ENCODE data around the gene RAD51B. TPM values are rescaled to one million over a fixed set of nuclear protein-coding genes. Genes with fewer than 3 reads are reported as not detected.

RAD51B gene
- total RNA-seq, 1 experiment from 2014 or later: 16.7 TPM

- H4K91ac ChIP-seq (ENCODE audit: insufficient read length, low read depth, low read length): no peak overlapping the region
- H3K27me3 ChIP-seq (ENCODE audit: insufficient read depth, low read length): no peaks in the 10 kb centered on the region
- H3K4me3 Mint-ChIP-seq: no peak overlapping the region
- no peaks in the 10 kb centered on the region for H4K20me1 ChIP-seq (ENCODE audit: control insufficient read depth, insufficient read depth, insufficient read length)
- H2BK15ac ChIP-seq (ENCODE audit: low read depth, low read length): no peak overlapping the region
- no peak overlapping the region for H3K56ac ChIP-seq (ENCODE audit: insufficient read length, low read depth, low read length)
- H3K4ac ChIP-seq (ENCODE audit: low read depth, low read length): no peak overlapping the region
- no peaks in the 10 kb centered on the region for H3K27me3 Mint-ChIP-seq (ENCODE audit: low read depth)
- peaks cover 6 to 7% of the 10 kb centered on the region in 2 experiments for H3K4me1 Mint-ChIP-seq
- H3K79me1 ChIP-seq (ENCODE audit: insufficient read depth, low read depth, low read length, poor library complexity, severe bottlenecking): no peaks in the 10 kb centered on the region
- no CpG with 5 or more reads among the region's 2 CpGs for WGBS (ENCODE audit: extremely low coverage, insufficient read length, low lambda C conversion rate)
- no peak overlapping the region for H2BK12ac ChIP-seq (ENCODE audit: insufficient read length, low read depth, low read length)
- H3T11ph ChIP-seq (ENCODE audit: low read length): no peak overlapping the region
- no peak overlapping the region for H4K8ac ChIP-seq (replicated peaks; ENCODE audit: insufficient read length, low read depth, low read length)
- H3K23ac ChIP-seq (ENCODE audit: insufficient read length, low read depth, low read length): no peak overlapping the region
- no peak for DNase-seq
- no peaks in the 10 kb centered on the region; a peak in 1 of 5 replicates for H3K9me3 Mint-ChIP-seq
- H3K18ac ChIP-seq (ENCODE audit: insufficient read length, low read depth, low read length): no peak overlapping the region
- no peak overlapping the region for H2BK120ac ChIP-seq (ENCODE audit: low read depth, low read length, poor library complexity, severe bottlenecking)
- no peak overlapping the region for H2BK20ac ChIP-seq (ENCODE audit: low read depth, low read length, poor library complexity, severe bottlenecking)
- no peak overlapping the region; a peak in 1 of 7 replicates for H3K27ac Mint-ChIP-seq
- H3K14ac ChIP-seq (ENCODE audit: insufficient read depth, low read length): no peak overlapping the region
- no peak overlapping the region for H2BK5ac ChIP-seq (ENCODE audit: insufficient read length, low read length)
- H4K5ac ChIP-seq (ENCODE audit: insufficient read length, low read depth, low read length): no peak overlapping the region
- no peaks in the 10 kb centered on the region for H3K36me3 Mint-ChIP-seq (ENCODE audit: insufficient read depth in 1 of 3, low read depth in 3 of 3)
- H3K79me2 ChIP-seq (ENCODE audit: insufficient read depth, low read length): no peaks in the 10 kb centered on the region
- TF ChIP-seq CTCF (conservative IDR thresholded peaks at IDR 0.05): no peak
- H3K9me3 ChIP-seq (ENCODE audit: control insufficient read depth, low read depth, low read length): no peaks in the 10 kb centered on the region
- H3K9ac ChIP-seq (ENCODE audit: extremely low read depth, insufficient read length, low read length): no peak overlapping the region
- peaks cover 2% of the 10 kb centered on the region; the same call in 1 of the 2 replicates for H3K4me1 ChIP-seq (ENCODE audit: insufficient read depth, low read length)
- H3K4me2 ChIP-seq (ENCODE audit: insufficient read depth, insufficient read length, low read length): no peak overlapping the region
- H2AFZ ChIP-seq (ENCODE audit: low read length): no peak overlapping the region
- H3K23me2 ChIP-seq (ENCODE audit: insufficient read length, low read depth, low read length, poor library complexity, severe bottlenecking): no peaks in the 10 kb centered on the region
- no peak overlapping the region for H3K27ac ChIP-seq (ENCODE audit: insufficient read length, low read depth, low read length)
- no peak overlapping the region for H2AK5ac ChIP-seq (ENCODE audit: insufficient read length, low read length)
Measured at GRCh38 chr14:68513137-68513536, 693.6 kb downstream of the RAD51B start.
